ENCODE results near the gene TECPR2.
"Not testable (repeated sequence)": the region's sequence is repeated elsewhere in the genome, so short reads cannot be mapped to it uniquely, and the experiment has no call there.

Gene TECPR2

DNA sequence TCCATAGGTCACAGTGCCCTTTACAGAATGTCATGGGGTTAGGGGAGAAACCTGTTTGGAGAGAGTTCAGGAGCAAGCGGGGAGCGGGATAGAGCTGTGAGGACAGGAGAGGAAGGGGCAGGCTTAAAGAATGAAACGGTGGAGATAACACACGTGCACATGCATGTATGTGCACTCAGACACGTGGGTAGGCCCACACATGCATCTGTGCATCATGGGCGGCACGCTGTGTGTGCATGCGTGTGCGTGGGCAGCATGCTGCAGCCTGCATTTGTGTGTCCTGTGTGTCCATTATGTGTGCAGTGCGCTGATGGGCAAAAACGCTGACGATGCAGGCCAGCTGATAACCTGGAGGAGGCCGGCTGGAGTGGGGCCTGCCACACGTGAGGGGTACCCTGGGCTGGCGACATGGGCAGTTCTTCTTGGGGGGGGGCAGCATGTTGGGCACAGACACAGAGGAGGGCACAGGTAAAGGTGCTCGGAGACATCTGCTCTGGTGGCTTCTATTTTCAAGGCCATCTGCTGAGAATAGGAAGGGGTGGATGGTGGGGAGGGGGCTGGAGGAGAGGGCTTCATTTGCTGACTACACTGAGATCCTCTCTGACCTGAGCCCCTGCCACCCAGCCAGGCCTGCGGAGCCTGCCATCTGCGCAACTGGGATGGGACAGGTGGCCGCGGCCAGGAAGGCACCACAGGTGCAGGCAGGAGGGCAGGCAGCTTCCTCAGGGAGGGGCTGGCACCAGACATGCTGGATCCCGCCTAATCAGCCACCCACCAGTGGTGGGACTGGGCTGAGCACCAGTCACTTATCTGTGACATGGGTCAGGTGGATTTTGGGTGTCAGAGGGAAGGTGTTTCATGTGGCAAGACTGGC is 151.4 kb downstream of the TECPR2 start:
- no peak for DNase-seq

DNA sequence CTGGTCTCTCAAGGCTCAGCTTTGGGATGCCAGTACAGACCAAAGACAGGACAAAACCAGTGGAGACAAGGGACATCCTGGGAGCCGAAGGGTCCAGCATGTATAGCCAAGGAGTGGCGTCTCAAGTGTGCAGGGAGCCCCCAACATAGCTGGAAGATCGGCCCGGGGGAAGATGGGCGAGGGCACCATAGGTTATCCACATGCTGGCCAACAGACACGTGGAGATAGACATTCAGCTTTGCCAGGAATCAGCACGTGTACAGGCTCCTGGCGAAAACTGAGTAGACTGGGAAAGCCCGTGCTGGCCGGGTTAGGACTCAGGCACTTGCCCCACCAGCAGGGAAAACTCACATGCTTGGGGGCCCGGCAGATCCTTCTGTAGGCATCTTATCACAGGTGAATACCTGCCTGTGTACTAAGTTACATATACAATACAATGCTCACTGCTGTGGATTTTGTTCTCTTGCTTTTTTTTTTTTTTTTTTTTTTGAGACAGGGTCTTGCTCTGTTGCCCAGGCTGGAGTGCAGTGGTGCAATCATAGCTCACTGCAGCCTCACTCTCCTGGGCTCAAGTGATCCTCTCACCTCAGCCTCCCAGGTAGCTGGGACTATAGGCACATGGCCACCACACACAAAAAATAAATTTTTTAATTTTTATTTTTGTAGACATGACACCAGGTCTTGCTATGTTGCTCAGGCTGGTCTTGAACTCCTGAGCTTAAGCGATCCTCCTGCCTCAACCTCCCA is 152.4 kb downstream of the TECPR2 start:
- no peak for DNase-seq

DNA sequence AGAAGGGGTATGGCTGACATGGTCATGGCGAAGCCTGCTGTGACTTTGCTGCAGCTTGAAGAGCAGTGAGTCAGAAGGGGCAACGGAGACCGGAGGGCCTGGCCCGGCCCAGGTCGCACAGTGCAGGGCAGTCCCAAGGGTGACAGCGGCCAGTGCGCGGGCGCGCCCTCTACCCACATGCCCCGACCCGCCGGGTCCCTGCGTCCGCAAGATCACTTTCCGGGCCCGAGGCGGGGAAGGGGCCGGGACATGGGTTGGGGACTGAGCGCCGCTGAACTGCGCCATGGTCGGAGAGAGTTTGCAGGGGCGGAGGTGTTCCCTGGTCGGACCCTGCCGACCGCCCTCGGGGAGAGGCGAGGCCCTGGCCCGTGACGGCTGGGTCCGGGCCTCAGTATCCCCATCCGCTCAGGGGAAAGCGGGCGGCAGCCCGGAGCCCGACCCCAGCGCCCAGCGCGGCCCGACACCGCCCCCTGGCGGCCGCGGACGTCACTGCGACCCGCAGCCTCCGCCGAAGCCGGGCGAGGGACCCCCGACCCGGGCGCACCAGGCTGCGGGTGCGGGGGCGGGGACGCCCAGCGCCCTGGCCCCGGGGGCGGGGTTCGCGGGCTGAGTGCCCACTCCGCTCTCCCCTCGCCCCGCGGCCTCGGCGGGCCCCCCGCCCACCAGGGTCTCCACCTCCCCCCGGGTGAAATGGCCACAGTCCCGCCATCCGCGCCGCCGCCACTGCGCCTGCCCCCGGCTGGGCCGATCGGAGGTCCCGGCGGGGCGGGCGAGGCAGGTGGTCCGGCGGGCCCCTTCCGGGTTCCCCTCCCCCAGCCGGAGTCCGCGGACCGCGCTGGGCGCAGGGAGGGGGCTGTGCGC is 154.0 kb downstream of the TECPR2 start:
- peak; percentile 42 for DNase-seq

DNA sequence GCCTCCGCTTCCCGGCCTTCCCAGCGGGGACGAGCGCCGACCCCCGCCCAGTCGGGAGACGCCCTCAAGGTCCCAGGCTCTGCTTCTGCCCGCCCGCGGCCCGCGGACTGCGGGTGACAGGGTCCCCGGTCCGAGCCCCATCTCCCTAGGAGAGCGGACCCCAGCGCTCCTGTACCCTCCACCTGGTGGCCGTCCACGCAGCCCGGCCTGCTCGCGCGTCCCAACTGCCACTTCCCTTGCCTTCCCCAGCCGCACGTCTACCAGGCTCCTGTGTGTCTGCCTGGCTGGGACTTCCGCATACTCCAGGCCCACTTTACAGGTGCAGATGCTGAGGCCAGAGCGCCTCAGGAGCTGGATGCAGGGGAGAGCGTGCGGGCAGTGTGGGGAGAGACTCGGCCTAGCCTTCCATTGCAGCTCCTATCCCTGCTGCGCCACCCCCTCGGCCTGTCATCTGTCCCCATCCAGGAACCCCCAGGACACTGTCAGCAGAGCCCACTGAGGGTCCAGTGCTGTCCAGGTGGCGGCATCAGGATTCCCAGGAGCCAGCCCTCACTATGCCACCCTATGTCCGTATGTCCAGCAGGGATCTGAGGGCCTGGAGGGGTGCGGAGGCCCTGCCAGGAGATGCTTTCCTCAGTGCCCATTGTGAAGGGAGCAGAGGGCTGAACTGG is 154.8 kb downstream of the TECPR2 start:
- DNase-seq: no peak

DNA sequence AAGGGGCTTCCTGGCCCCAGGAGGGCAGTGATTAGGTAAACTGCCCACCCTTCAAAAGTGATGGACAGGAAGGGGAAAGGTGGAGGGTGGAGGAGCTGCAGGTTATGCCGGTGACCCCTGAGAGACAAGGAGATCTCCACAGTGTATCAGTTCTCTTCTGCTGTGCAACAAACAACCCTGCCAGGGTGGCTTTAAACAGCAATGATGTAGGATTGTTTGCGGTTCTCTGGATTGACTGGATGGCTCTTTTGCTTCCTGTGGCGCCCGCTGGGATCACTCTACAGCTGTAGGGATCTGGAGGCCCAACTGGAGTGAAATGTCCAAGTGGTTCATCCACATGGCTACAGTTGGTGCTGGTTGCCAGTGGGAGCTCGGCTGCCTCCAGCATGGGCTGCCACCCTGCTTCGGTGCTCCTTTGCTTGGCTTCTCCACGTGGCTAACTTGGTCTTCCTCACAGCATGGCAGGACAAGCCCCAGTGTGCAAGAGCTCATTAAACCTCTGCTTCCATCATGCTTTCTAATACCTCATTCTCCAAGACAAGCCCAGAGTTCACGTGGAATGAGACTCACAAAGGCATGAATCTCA is 155.4 kb downstream of the TECPR2 start:
- no peak for DNase-seq

DNA sequence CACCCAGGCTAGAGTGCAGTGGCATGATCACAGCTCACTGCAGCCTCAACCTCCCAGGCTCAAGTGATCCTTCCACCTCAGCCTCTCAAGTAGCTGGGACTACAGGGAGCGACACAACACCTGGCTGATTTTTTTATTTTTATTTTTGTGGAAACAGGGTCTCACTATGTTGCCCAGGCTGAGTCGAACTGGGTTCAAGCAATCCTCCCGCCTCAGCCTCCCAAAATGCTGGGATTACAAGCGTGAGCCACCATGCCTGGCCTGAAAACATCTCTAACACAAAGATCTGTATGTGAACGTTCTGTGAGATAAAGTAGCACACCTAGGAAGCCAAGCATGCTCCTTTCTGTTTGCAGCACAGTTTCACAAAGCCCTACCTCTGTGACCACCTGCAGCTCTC is 157.0 kb downstream of the TECPR2 start:
- not testable (repeated sequence) for DNase-seq

DNA sequence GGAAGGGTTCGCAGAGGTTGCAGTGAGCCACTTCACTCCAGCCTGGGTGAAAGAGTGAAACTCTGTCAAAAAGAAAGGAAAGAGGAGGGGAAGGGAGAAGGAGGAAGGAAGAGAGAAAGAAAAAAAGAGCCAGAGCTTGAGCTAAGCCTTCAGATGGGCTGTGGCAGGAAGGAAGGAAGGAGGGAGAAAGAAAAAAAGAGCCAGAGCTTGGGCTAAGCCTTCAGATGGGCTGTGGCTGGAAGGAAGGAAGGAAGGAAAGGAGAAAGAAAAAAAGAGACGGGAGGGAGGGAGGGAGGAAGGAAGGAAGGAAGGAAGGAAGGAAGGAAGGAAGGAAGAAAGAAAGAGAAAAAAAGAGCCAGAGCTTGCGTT is 160.4 kb downstream of the TECPR2 start:
- DNase-seq: no peak

DNA sequence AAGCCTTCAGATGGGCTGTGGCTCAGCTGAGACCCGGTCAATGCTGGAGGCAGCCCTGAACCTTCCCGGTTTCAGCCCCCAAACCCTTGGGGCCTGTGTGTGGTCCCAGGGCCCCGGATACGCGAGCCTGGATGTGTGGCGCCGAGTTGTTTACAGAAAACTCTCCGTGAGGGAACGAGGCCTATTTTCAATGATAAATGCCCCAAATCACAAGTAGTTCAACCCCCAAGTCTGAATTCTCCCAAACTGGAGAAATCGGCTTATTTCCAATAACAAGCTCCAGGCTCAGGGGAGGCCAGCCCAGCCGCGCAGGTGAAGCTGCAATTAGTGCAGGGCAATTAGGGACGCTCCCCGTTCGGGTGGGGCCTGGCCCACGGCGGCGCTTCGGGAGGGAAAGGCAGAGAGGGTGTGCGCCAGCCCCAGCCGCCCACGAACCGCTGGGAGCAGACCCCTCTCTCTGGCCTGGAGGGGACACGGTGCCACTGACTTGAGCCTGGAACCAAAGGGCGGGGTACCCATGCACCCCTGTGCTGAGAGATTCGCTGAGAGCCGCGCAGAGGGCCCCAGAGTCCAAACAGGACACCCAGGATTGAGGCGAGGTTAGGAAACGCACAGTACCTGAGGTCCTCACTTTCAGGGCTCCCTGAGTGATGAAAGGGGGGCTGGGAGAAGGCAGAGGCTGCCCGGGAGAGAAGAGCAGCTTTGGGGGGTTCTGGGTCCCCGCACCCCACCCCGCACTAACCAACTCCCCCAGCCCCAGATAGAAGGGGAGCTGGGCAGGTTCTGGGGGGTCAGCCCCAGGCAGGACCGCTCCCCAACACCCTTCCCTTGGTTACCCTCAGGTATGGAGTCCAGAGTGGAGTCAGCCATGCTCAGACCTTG is 161.1 kb downstream of the TECPR2 start:
- no peak for DNase-seq

DNA sequence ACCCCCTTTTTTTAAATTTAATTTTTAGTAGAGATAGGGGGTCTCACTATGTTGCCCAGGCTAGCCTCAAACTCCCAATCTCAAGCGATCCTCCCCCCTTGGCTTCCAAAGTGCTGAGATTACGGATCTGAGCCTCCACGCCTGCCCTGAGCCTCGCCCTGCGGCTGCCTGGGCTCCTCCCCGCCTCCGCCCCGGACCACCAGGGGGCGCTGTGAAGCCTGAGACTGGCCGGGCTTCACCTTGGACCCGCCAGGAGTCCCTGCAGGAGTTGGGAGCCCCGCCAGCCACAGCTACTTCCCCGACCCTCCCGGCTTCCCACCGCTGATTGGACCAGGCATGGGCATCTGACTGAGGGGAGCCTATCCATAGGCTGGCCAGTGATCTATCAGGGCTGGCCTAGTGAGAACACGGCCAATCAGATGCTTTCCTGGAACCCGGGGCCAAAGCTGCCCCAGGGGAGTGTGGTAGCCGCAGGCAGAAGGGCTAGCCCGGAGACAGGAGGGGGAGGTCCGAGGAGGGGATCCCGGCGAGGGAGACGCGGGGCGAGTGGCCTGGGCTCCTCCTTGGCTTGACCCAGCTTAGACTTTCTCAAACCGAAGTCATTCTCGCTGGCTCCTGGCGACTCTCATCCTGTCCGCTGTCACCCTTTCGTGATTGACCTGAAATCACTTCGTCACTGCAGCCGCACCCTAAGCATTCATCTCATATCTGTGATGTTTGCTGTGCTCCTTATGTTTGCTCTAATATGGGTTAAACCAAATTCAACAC is 161.9 kb downstream of the TECPR2 start:
- peak; percentile 97 for DNase-seq

DNA sequence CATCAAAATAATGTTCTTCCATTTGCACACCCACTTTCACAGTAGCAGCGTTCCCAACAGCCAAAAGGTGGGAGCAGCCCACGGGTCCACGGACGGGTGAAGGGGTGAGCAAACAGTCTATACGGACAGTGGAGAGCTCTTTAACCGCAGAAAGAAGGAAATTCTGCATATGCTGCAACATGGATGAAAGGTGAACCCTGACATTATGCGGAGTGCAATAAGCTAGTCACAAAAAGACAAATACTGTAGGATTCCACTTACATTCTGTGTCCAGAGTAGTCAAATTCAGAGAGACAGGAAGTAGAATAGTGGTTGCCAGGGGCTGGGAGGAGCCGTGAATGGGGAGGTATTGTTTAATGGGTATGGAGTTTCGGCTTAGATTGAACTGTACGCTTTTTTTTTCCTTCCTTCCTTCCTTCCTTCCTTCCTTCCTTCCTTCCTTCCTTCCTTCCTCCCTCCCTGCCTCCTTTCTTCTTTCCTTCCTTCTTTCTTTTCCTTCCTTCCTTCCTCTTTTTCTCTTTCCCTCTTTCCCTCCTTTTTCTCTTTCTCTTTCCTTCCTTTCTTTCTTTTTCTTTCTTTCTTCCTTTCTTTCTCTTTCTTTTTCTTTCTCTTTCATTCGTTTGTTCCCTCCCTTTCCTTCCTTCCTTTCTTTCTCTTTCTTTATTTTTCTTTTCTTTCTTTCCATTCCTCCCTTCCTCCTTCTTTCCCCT is 162.6 kb downstream of the TECPR2 start:
- DNase-seq: peak; percentile 24

DNA sequence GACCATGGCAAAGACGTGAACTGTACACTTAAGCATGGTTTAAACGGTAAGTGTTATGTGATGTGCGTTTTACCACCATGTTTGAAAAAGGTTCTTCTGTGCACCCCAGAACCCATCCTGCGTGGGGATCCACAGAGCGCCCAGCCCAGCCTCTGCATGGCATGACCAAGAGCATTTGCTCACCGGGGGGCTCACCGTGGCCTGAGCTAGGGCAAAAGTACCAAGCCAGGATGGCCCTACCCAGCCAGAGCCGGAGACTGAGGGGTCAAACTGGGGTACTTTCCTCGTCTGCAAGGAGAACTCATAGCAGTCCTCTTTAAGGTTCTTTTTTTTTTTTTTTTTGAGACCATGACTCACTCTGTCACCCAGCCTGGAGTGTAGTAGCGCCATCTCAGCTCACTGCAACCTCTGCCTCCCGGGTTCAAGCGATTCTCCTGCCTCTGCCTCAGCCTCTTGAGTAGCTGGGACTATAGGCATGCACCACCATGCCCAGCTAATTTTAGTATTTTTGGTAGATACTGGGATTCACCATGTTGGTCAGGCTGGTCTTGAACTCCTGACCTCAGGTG is 163.3 kb downstream of the TECPR2 start:
- no peak for DNase-seq

DNA sequence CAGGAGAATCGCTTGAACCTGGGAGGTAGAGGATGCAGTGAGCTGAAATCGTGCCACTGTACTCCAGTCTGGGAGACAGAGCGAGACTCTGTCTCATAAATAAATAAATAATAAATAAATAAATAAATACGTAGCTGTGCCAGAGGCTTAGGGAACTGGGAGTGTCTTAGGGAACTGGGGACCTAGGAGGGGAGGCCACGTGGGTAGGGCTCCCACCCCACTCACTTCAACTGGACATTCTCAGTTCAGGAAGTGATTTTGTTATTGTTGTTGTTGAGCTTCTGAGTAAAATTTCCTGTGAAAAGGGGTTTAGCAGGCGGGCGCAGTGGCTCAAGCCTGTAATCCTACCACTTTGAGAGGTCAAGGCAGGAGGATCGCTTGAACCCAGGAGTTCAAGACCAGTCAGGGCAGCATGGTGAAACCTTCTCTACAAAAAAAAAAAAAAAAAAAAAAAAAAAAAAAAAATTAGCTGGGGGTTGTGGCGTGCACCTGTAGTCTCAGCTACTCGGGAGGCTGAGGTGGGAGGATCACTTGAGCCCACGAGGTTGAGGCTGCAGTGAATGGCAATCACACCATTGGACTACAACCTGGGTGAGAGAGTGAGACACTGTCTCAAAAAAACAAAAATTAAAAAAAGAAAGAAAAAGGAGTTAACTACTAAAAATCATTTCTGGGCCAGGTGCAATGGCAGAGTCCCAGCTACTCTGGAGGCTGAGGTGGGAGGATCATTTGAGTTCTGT is 165.9 kb downstream of the TECPR2 start:
- DNase-seq: no peak

DNA sequence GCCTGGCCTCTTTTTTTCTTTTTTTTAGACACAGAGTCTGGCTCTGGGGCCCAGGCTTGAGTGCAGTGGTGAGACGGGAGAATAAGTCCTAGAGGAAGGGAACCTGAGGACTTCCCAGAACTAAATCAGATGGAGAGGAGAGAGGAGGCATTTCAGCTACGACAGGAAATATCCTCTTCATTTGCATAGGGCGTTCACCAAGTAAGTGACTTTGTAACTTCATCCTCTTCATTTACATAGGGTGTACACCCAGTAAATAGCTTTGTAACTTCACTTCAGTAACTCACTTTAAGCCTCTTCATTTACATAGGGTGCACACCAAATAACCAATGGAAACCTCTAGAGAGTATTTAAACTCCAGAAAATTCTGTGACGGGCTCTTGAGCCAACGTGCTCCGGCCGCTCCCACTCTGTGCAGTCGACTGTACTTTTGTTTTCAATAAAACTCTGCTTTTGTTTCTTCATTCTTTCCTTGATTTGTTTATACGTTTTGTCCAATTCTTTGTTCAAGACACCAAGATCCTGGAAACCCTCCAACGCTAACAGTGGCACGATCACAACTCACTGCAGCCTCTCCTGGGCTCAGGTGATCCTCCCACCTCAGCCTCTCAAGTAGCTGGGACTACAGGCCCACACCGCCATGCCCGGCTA is 168.2 kb downstream of the TECPR2 start:
- no peak for DNase-seq

DNA sequence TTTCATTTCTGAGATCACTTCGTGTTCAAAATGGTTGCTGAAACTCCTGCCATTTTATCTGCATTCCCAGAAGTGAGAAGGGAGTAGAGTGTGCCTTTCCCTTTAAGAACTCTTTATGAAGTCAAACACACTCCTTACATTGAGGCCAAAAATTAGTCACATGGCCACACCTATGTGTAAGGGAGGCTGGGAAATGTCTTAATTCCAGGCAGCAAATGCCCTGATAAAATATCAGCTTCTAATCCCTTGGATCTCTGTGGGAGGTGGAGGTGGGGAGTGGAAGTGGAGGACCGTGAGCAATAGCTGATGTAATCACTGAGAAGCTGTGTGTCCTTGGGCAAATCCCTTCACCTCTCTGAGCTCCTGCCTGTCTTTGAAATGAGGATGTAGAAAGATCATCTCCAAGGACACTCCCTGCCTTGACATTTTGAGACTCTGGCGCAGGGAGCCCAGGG is 169.5 kb downstream of the TECPR2 start:
- DNase-seq: no peak

DNA sequence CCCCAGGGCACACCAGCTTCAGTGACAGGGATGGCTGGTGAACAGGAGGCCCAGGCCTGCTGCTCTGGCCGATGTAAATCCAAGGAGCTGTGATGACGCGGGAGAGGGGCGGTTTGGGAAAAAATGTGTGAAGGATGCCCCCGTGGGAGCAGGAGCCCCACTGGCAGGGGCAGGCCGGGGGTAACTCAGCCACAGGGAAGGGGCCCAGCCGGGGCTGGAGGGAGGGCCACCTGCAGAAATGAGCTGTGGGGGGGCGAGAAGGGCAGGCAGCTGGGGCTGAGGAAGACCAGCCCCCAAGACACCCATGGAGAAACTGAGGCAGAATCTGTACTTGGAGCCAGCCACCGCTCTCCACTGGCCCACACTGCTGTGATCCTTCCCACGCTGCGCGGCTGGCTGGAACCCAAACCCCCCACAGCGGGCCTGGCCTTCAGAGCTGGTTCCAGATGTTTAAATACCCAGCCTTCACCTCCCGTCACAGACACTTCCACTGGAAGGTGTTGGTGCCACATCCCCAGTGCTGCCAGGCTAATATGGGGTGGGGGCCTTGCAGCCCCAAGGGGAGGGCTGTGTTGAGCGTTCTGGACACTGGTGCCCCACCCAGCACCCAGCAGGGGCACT is 175.3 kb downstream of the TECPR2 start:
- DNase-seq: no peak

DNA sequence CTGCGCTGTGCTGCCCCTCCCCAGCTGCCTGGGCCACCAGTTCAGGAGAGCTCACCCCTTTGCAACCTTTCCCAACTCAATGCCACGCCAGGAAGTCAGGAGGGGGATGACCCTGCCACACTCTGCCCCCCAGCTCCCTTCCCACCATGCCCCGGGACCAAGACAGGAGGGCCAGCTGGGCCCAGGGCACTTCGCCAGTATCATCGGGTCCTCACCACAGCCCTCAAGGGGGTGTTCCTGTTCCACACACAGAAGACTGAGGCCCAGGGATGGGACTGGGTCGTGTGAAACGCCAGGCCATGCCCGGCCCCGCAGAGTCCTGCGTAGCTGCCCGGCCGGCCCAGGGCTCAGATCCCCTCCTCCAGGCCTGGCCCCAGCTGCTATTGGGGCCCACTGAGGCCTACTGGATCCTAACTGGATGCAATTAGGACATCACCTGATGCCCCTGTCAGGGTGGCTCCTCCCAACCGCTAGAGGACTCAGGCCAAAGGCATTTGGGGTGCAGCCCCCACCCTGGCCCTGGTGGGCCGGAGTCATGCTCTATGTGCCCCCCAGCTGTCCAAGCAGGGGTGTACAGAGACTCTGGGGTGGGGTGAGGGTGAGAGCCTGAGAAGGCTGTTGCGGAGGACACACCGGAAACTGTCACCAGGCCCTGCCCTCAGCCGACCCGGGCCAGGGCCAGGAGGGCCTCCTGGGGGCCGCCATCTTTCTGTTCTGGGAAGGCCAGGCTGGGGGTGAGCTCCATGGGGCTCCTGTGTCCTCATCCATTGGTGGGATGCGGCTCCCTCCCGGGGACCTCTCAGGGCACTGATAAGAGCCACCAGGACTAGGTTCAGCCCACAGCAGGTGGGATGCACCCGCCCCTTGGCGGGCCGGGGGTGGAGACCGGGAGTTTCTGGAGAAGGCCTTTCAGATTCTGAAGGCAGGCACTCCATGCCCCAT is 176.1 kb downstream of the TECPR2 start:
- DNase-seq: no peak
